Measurements from ENCODE around the gene FRYL. TPM values are rescaled to one million over a fixed set of nuclear protein-coding genes. Genes with fewer than 3 reads are reported as not detected.

Gene FRYL
- total RNA-seq, 1 experiment from 2014 or later: 47.7 TPM

DNA sequence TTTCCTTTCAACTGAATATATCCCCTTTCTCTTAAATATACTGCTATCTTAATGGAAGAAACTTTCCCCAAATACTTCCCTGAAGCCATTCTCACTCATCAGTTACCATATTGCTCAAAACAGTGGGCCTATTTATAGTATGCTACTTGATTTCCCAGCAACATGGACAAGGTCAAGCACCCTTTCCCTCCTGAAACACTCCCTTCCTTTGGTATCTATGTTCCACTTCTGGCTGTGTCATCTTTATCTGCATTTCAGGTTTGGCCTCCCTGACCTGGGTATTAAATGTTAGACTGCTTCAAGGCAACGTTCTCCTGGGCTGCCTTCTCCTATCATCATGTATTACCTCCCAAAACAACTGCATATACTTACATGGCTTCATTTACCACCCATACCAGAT is 188.7 kb downstream of the FRYL start:
- H4K20me1 ChIP-seq (ENCODE audit: insufficient read depth): no peaks in the 10 kb centered on the region
- peaks cover 0 to 15% of the 10 kb centered on the region in 2 experiments; a peak in 2 of 4 replicates for H3K4me1 ChIP-seq (ENCODE audit: control insufficient read depth in 1 of 2, insufficient read depth in 2 of 2, low read length in 2 of 2)
- TF ChIP-seq SP1 (IDR thresholded peaks at IDR 0.05; ENCODE audit: low read depth) (no peak), YY1 (IDR thresholded peaks at IDR 0.05; ENCODE audit: extremely low read depth, insufficient replicate concordance, low read depth, low read length) (no peak)
- no peaks in the 10 kb centered on the region for H3K9me3 ChIP-seq (ENCODE audit: control insufficient read depth in 1 of 2, insufficient read depth in 1 of 2, low read depth in 1 of 2, low read length in 2 of 2)
- intact Hi-C loops (cut with micrococcal nuclease): no loop called here
- DNase-seq (ENCODE audit: low read depth, low spot score): no peak
- no peak overlapping the region for H3K4me2 ChIP-seq (ENCODE audit: low read length)
- no peaks in the 10 kb centered on the region for H3K79me2 ChIP-seq (ENCODE audit: insufficient read depth, low read length)
- H3K4me3 ChIP-seq (replicated peaks in 1 of 2; ENCODE audit: low read depth in 1 of 2, low read length in 2 of 2): no peak overlapping the region
- ChIA-PET CTCF (no interaction called here), POLR2A (no interaction called here), RAD21 (ENCODE audit: low non-redundant PET in 1 of 2, low total read pairs in 2 of 2, uncharacterized antibody in 2 of 2, unreplicated experiment in 2 of 2) (no interaction called here)
- H2AFZ ChIP-seq (ENCODE audit: low read depth, low read length, poor library complexity, severe bottlenecking): no peak overlapping the region
- no peaks in the 10 kb centered on the region for H3K9me2 ChIP-seq (ENCODE audit: insufficient read depth)
- no peaks in the 10 kb centered on the region; a peak in 1 of 4 replicates for H3K36me3 ChIP-seq (ENCODE audit: control insufficient read depth in 1 of 2, insufficient read depth in 2 of 2, low read length in 2 of 2)
- no peak overlapping the region for H3K9ac ChIP-seq (ENCODE audit: low read length)
- ATAC-seq: no peak
- H3K27me3 ChIP-seq (ENCODE audit: insufficient read depth, low read length): no peaks in the 10 kb centered on the region
- H3K27ac ChIP-seq (ENCODE audit: low read depth, low read length): no peak overlapping the region
- BruUV-seq (replicated peaks): no TSS peak

DNA sequence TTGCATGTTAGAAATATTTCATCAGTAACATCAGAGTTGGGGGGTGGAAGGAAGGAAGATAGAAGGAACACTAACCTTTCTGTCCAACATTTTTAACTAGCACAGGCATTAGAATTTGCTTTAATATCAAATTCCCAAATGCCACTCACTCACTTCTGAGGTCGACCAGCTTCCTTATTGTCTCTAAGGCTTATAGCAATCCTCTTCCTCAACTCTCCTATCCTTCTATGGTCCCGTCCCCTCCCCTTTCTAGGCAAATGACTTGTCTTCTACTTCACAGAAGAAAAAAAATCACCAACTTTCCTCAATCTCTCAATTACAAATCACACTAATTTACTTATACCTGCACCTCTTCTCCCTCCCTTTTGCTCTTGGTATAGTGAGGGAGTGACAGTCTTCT is 189.2 kb downstream of the FRYL start:
- Histone ChIP-seq H3K9me2 (ENCODE audit: insufficient read depth) (no peaks in the 10 kb centered on the region), H3K36me3 (ENCODE audit: control insufficient read depth in 1 of 2, insufficient read depth in 2 of 2, low read length in 2 of 2) (peaks cover 0 to under 1% of the 10 kb centered on the region in 2 experiments; a peak in 2 of 4 replicates), H3K9me3 (ENCODE audit: control insufficient read depth in 1 of 2, insufficient read depth in 1 of 2, low read depth in 1 of 2, low read length in 2 of 2) (no peaks in the 10 kb centered on the region), H2AFZ (ENCODE audit: low read depth, low read length, poor library complexity, severe bottlenecking) (no peak overlapping the region), H3K4me1 (ENCODE audit: control insufficient read depth in 1 of 2, insufficient read depth in 2 of 2, low read length in 2 of 2) (peaks cover 0 to 15% of the 10 kb centered on the region in 2 experiments; a peak in 2 of 4 replicates), H3K79me2 (ENCODE audit: insufficient read depth, low read length) (no peaks in the 10 kb centered on the region), H3K4me3 (replicated peaks in 1 of 2; ENCODE audit: low read depth in 1 of 2, low read length in 2 of 2) (no peak overlapping the region), H3K9ac (ENCODE audit: low read length) (no peak overlapping the region), H3K4me2 (ENCODE audit: low read length) (no peak overlapping the region), H4K20me1 (ENCODE audit: insufficient read depth) (no peaks in the 10 kb centered on the region), H3K27ac (ENCODE audit: low read depth, low read length) (no peak overlapping the region), H3K27me3 (ENCODE audit: insufficient read depth, low read length) (no peaks in the 10 kb centered on the region)
- DNase-seq (ENCODE audit: low read depth, low spot score) (no peak), ATAC-seq (no peak)
- ChIA-PET POLR2A (no interaction called here), CTCF (no interaction called here), RAD21 (ENCODE audit: low non-redundant PET in 1 of 2, low total read pairs in 2 of 2, uncharacterized antibody in 2 of 2, unreplicated experiment in 2 of 2) (no interaction called here)
- intact Hi-C loops (cut with micrococcal nuclease): no loop called here
- no peak for TF ChIP-seq RAD21 (IDR thresholded peaks at IDR 0.05; ENCODE audit: low read depth)
- TF ChIP-seq ELF1 (IDR thresholded peaks at IDR 0.05; ENCODE audit: borderline replicate concordance, low read depth): no peak
- TF ChIP-seq EZH2 (IDR thresholded peaks at IDR 0.05): no peak
- no peak for TF ChIP-seq YY1 (IDR thresholded peaks at IDR 0.05; ENCODE audit: extremely low read depth, insufficient replicate concordance, low read depth, low read length)
- TF ChIP-seq, protein P1, sequence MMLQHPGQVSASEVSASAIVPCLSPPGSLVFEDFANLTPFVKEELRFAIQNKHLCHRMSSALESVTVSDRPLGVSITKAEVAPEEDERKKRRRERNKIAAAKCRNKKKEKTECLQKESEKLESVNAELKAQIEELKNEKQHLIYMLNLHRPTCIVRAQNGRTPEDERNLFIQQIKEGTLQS (IDR thresholded peaks at IDR 0.05): no peak
- TF ChIP-seq SP1 (IDR thresholded peaks at IDR 0.05; ENCODE audit: low read depth): no peak
- TF ChIP-seq CBX3 (IDR thresholded peaks at IDR 0.05; ENCODE audit: low read depth): no peak
- no peak for TF ChIP-seq ZNF274 (IDR thresholded peaks at IDR 0.05; ENCODE audit: low read depth, low read length)
- TF ChIP-seq POLR2A (IDR thresholded peaks at IDR 0.05; ENCODE audit: borderline replicate concordance, extremely low read depth, insufficient read depth, insufficient read length): no peak
- TF ChIP-seq ZFX (IDR thresholded peaks at IDR 0.05): no peak
- no peak for TF ChIP-seq TCF7L2 (IDR thresholded peaks at IDR 0.05; ENCODE audit: borderline replicate concordance, extremely low read depth, insufficient read depth, insufficient read length)
- TF ChIP-seq, protein P2, sequence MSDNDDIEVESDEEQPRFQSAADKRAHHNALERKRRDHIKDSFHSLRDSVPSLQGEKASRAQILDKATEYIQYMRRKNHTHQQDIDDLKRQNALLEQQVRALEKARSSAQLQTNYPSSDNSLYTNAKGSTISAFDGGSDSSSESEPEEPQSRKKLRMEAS (IDR thresholded peaks at IDR 0.05): no peak
- TF ChIP-seq, protein P3, sequence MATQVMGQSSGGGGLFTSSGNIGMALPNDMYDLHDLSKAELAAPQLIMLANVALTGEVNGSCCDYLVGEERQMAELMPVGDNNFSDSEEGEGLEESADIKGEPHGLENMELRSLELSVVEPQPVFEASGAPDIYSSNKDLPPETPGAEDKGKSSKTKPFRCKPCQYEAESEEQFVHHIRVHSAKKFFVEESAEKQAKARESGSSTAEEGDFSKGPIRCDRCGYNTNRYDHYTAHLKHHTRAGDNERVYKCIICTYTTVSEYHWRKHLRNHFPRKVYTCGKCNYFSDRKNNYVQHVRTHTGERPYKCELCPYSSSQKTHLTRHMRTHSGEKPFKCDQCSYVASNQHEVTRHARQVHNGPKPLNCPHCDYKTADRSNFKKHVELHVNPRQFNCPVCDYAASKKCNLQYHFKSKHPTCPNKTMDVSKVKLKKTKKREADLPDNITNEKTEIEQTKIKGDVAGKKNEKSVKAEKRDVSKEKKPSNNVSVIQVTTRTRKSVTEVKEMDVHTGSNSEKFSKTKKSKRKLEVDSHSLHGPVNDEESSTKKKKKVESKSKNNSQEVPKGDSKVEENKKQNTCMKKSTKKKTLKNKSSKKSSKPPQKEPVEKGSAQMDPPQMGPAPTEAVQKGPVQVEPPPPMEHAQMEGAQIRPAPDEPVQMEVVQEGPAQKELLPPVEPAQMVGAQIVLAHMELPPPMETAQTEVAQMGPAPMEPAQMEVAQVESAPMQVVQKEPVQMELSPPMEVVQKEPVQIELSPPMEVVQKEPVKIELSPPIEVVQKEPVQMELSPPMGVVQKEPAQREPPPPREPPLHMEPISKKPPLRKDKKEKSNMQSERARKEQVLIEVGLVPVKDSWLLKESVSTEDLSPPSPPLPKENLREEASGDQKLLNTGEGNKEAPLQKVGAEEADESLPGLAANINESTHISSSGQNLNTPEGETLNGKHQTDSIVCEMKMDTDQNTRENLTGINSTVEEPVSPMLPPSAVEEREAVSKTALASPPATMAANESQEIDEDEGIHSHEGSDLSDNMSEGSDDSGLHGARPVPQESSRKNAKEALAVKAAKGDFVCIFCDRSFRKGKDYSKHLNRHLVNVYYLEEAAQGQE (IDR thresholded peaks at IDR 0.05; ENCODE audit: low read depth): no peak
- no peak for TF ChIP-seq JUND (IDR thresholded peaks at IDR 0.05)
- BruUV-seq (replicated peaks): no TSS peak

All from HCT116 (cell line).